H1 (cell line): ENCODE measurements around the gene NEU3. TPM values are rescaled to one million over a fixed set of nuclear protein-coding genes. Genes with fewer than 3 reads are reported as not detected.

Source experiments
- CTCF ChIA-PET: fragments of 300-600 bp; sonication (Branson Sonifier 250); formaldehyde crosslinking; loops from one replicate; lab custom pipeline; 2021; ENCODE audit not compliant: partially characterized antibody; lab: Charles Lee
- POLR2A ChIA-PET: fragments of 300-600 bp; sonication (Branson Sonifier 250); formaldehyde crosslinking; loops from one replicate; lab custom pipeline; 2021; ENCODE audit warnings: inconsistent platforms; ENCODE audit not compliant: partially characterized antibody; lab: Charles Lee
- DNase-seq, 2 experiments: peaks; one replicate each; pipeline versions ENCODE4 v3.0.0 to v3.0.0-alpha.2; 2010 to 2022; ENCODE audit warnings: low spot score in 2 of 2, low read depth in 1 of 2, mixed read lengths in 1 of 2
- FAIRE-seq: peaks from 2 replicates; lab custom pipeline; 2011; peaks lifted over from hg19 to GRCh38; lab: Jason Lieb, UNC
- H2AFZ ChIP-seq: 2 replicates; pipeline ENCODE4 v1.8.1; 2012; ENCODE audit warnings: low read length, inconsistent platforms
- H2AK5ac ChIP-seq: 2 replicates; pipeline ENCODE4 v1.6.1; 2013; ENCODE audit warnings: low read depth, low read length
- H2BK120ac ChIP-seq: replicated peaks from 2 replicates; pipeline ENCODE3; 2013; ENCODE audit warnings: low read depth, low read length, inconsistent platforms
- H2BK12ac ChIP-seq: 2 replicates; pipeline ENCODE4 v1.6.1; 2013; ENCODE audit warnings: low read depth, low read length
- H2BK15ac ChIP-seq: 2 replicates; pipeline ENCODE4 v1.6.1; 2013; ENCODE audit warnings: low read length
- H2BK20ac ChIP-seq: 2 replicates; pipeline ENCODE4 v1.6.1; 2013; ENCODE audit warnings: low read length
- H2BK5ac ChIP-seq: 2 replicates; pipeline ENCODE4 v1.6.1; 2013; ENCODE audit warnings: low read depth, low read length
- H3K14ac ChIP-seq: 2 replicates; pipeline ENCODE4 v1.6.1; 2013; ENCODE audit warnings: inconsistent platforms; ENCODE audit not compliant: insufficient read length
- H3K18ac ChIP-seq: 2 replicates; pipeline ENCODE4 v1.6.1; 2013; ENCODE audit warnings: low read length; ENCODE audit errors: extremely low read depth
- H3K23ac ChIP-seq: 2 replicates; pipeline ENCODE4 v1.6.1; 2013; ENCODE audit warnings: inconsistent platforms; ENCODE audit not compliant: insufficient read length
- H3K23me2 ChIP-seq: 2 replicates; pipeline ENCODE4 v1.6.1; 2013; ENCODE audit warnings: low read depth, low read length
- H3K27ac ChIP-seq: 2 replicates; pipeline ENCODE4 v1.6.1; 2011; ENCODE audit warnings: low read depth, low read length, inconsistent platforms
- H3K27me3 ChIP-seq, 4 experiments: replicated peaks in 1 of 4; 1 replicate in 1 of 4; 2 replicates in 3 of 4; pipeline versions ENCODE4 v1.6.1 to v1.8.1; 2011 to 2013; ENCODE audit warnings: low read length in 3 of 4, mild to moderate bottlenecking in 3 of 4, inconsistent platforms in 2 of 4, mixed read lengths in 2 of 4, moderate library complexity in 1 of 4; ENCODE audit not compliant: control insufficient read depth in 3 of 4, insufficient read depth in 3 of 4; ENCODE audit errors: extremely low read depth in 1 of 4
- H3K36me3 ChIP-seq, 4 experiments: 2 replicates each; pipeline versions ENCODE4 v1.6.1 to v1.8.1; 2011 to 2013; ENCODE audit warnings: mild to moderate bottlenecking in 4 of 4, low read length in 3 of 4, moderate library complexity in 2 of 4, control low read depth in 1 of 4, inconsistent platforms in 1 of 4; ENCODE audit not compliant: insufficient read depth in 4 of 4, control insufficient read depth in 2 of 4
- H3K4ac ChIP-seq: replicated peaks from 2 replicates; pipeline ENCODE3; 2013; ENCODE audit warnings: low read length, low read depth, mixed read lengths, inconsistent platforms; ENCODE audit not compliant: insufficient read length
- H3K4me1 ChIP-seq, 4 experiments: replicated peaks in 1 of 4; 1 replicate in 1 of 4; 2 replicates in 3 of 4; pipeline versions ENCODE4 v1.6.1 to v1.8.1; 2011 to 2013; ENCODE audit warnings: low read length in 3 of 4, inconsistent platforms in 2 of 4, mixed read lengths in 1 of 4; ENCODE audit not compliant: insufficient read depth in 4 of 4, control insufficient read depth in 3 of 4
- H3K4me2 ChIP-seq, 2 experiments: 2 replicates each; pipeline versions ENCODE4 v1.6.1 to v1.8.1; 2011 to 2013; ENCODE audit warnings: low read depth in 2 of 2, low read length in 2 of 2, control low read depth in 1 of 2, inconsistent platforms in 1 of 2, mild to moderate bottlenecking in 1 of 2; ENCODE audit not compliant: insufficient read depth in 1 of 2
- H3K4me3 ChIP-seq, 4 experiments: fragments of 200-600, 300-600 bp in 1 of 4; sonication (generic), shearing (Covaris generic), sonication (Bioruptor Twin) in 1 of 4; 2 replicates each; pipeline versions ENCODE4 v1.5.1 to v1.8.1; 2011 to 2016; ENCODE audit warnings: low read length in 4 of 4, low read depth in 3 of 4, control low read depth in 2 of 4, inconsistent platforms in 2 of 4, mild to moderate bottlenecking in 2 of 4, mixed read lengths in 1 of 4, moderate library complexity in 1 of 4; ENCODE audit not compliant: insufficient read depth in 2 of 4; ENCODE audit errors: extremely low read depth in 1 of 4
- H3K56ac ChIP-seq: replicated peaks from 2 replicates; pipeline ENCODE3; 2013; ENCODE audit warnings: low read depth, mild to moderate bottlenecking, mixed read lengths, low read length, inconsistent platforms; ENCODE audit not compliant: insufficient read length
- H3K79me1 ChIP-seq: 2 replicates; pipeline ENCODE4 v1.6.1; 2013; ENCODE audit warnings: low read depth, low read length, control low read depth
- H3K79me2 ChIP-seq, 2 experiments: 2 replicates each; pipeline versions ENCODE4 v1.6.1 to v1.8.1; 2012 to 2013; ENCODE audit warnings: low read length in 2 of 2, mild to moderate bottlenecking in 2 of 2, inconsistent platforms in 1 of 2; ENCODE audit not compliant: insufficient read depth in 2 of 2, control insufficient read depth in 1 of 2
- H3K9ac ChIP-seq, 4 experiments: replicated peaks in 1 of 4; 1 replicate in 1 of 4; 2 replicates in 3 of 4; pipeline versions ENCODE4 v1.6.1 to v1.8.1; 2011 to 2013; ENCODE audit warnings: low read depth in 3 of 4, low read length in 3 of 4, control low read depth in 2 of 4, mild to moderate bottlenecking in 2 of 4, moderate library complexity in 2 of 4, inconsistent platforms in 1 of 4; ENCODE audit errors: extremely low read depth in 1 of 4
- H3K9me3 ChIP-seq, 2 experiments: 2 replicates each; pipeline versions ENCODE4 v1.6.1 to v1.8.1; 2012 to 2013; ENCODE audit warnings: mild to moderate bottlenecking in 2 of 2, moderate library complexity in 2 of 2, control low read depth in 1 of 2, inconsistent platforms in 1 of 2, low read depth in 1 of 2, low read length in 1 of 2, mixed read lengths in 1 of 2; ENCODE audit not compliant: insufficient read depth in 2 of 2
- H4K20me1 ChIP-seq, 2 experiments: replicated peaks in 1 of 2; 2 replicates each; pipeline versions ENCODE3 to v1.8.1; 2011 to 2013; ENCODE audit warnings: inconsistent platforms in 2 of 2, low read length in 2 of 2, mild to moderate bottlenecking in 1 of 2; ENCODE audit not compliant: insufficient read depth in 2 of 2, control insufficient read depth in 1 of 2
- H4K5ac ChIP-seq: 2 replicates; pipeline ENCODE4 v1.6.1; 2013; ENCODE audit warnings: low read length, low read depth, mixed read lengths, inconsistent platforms; ENCODE audit not compliant: insufficient read length
- H4K8ac ChIP-seq: 2 replicates; pipeline ENCODE4 v1.8.0; 2013; ENCODE audit warnings: mild to moderate bottlenecking, moderate library complexity, low read length, inconsistent platforms; ENCODE audit not compliant: insufficient read depth; ENCODE audit errors: extremely low read depth
- H4K91ac ChIP-seq: replicated peaks from 2 replicates; pipeline ENCODE3; 2013; ENCODE audit warnings: low read length, mixed read lengths, inconsistent platforms; ENCODE audit not compliant: insufficient read length
- CBX8 ChIP-seq: fragments of 300-800, 300-1000 bp; sonication (generic); IDR thresholded peaks from 2 replicates; pipeline ENCODE4 v1.7.1; 2016; ENCODE audit warnings: low read depth, low read length, borderline replicate concordance
- CTCF ChIP-seq, 3 experiments: IDR thresholded peaks; 1 replicate in 2 of 3; 2 replicates in 1 of 3; pipeline versions ENCODE4 v1.5.1 to v1.6.1; 2011; ENCODE audit warnings: low read length in 3 of 3, mild to moderate bottlenecking in 3 of 3, inconsistent platforms in 2 of 3, low read depth in 1 of 3, moderate library complexity in 1 of 3; ENCODE audit not compliant: insufficient read depth in 1 of 3; ENCODE audit errors: control extremely low read depth in 1 of 3
- EGR1 ChIP-seq: IDR thresholded peaks from 2 replicates; pipeline ENCODE4 v1.6.1; 2011; ENCODE audit warnings: low read depth, low read length, borderline replicate concordance
- JUN ChIP-seq: IDR thresholded peaks from 2 replicates; pipeline ENCODE4 v1.6.1; 2011; ENCODE audit warnings: low read depth, mild to moderate bottlenecking, improper control_type of control experiment, low read length
- KDM5A ChIP-seq: fragments of 200-600 bp; IDR thresholded peaks from 2 replicates; pipeline ENCODE4 v1.7.1; 2012; ENCODE audit warnings: mild to moderate bottlenecking, low read length, inconsistent platforms, mixed read lengths
- POLR2A ChIP-seq, 2 experiments: IDR thresholded peaks; 1 replicate in 1 of 2; 2 replicates in 1 of 2; pipeline ENCODE4 v1.6.1; 2011; ENCODE audit warnings: low read depth in 2 of 2, low read length in 2 of 2, mild to moderate bottlenecking in 2 of 2; ENCODE audit errors: control extremely low read depth in 1 of 2
- POLR2AphosphoS5 ChIP-seq: IDR thresholded peaks from 2 replicates; pipeline ENCODE4 v1.6.1; 2011; ENCODE audit warnings: low read depth, low read length
- TBP ChIP-seq: IDR thresholded peaks from 2 replicates; pipeline ENCODE4 v1.6.1; 2011; ENCODE audit warnings: low read depth, low read length, improper control_type of control experiment
- TEAD4 ChIP-seq: IDR thresholded peaks from 2 replicates; pipeline ENCODE4 v1.6.1; 2012; ENCODE audit warnings: low read depth, low read length, inconsistent platforms, mixed read lengths
- YY1 ChIP-seq: IDR thresholded peaks from 2 replicates; pipeline ENCODE4 v1.6.1; 2011; ENCODE audit warnings: low read depth, mild to moderate bottlenecking, low read length
- WGBS, 2 experiments: shearing (Covaris generic) in 1 of 2; methylation state at CpG; one replicate each; pipeline versions ENCODE4 v1.1.6 to v1.1.7; 2013 to 2015; ENCODE audit warnings: low lambda C conversion rate in 2 of 2, mixed read lengths in 2 of 2, inconsistent platforms in 1 of 2, low coverage in 1 of 2, missing lambda C conversion rate in 1 of 2; ENCODE audit not compliant: insufficient replicate concordance in 2 of 2, insufficient coverage in 1 of 2, insufficient read length in 1 of 2; ENCODE audit errors: extremely low coverage in 1 of 2, missing lambda C conversion rate in 1 of 2; 5-methylcytosine and 5-hydroxymethylcytosine counted together
- polyA plus RNA-seq, 7 experiments: library from polyadenylated mRNA; depleted of rRNA in 3 of 7; stranded (reverse) in 5 of 7; unstranded in 2 of 7; fragments of >200 nt in 5 of 7; fragments of 200-250 nt in 2 of 7; gene quantifications; 1 replicate in 5 of 7; 2 replicates in 1 of 7; 4 replicates in 1 of 7; pipeline versions ENCODE4 v1.2.1 to v1.2.3, GENCODE V29; 2011 to 2013; ENCODE audit warnings: missing spikeins in 2 of 7, mixed read lengths in 2 of 7
- total RNA-seq: library from RNA; stranded (reverse); fragmentation: NEBNext Ultra II Directional; extraction: Animal tissue kit (Norgen Biotek cat#: 25700); gene quantifications from 2 replicates; pipeline ENCODE4 v1.2.1, GENCODE V29; 2021

NEU3 gene
- total and polyA plus RNA-seq, 2 of the 8 experiments (the other 6 are each of a cell fraction or from before 2014, with no cell fraction given): 8.9 to 15.6 TPM

- H3K9ac ChIP-seq: no peak overlapping the region
- H2AK5ac ChIP-seq: no peak overlapping the region
- no peak overlapping the region for H3K4me2 ChIP-seq
- no peak overlapping the region for H2AFZ ChIP-seq
- H4K5ac ChIP-seq: no peak overlapping the region
- 0 out of 7 replicates have a peak, but pooled peaks cover 0 to 2% (median 0%) of the 10 kb centered on the region in 4 experiments for H3K4me1 ChIP-seq
- H2BK15ac ChIP-seq: no peak overlapping the region; the same call in none of the 2 replicates
- no peak overlapping the region for H3K14ac ChIP-seq
- H4K20me1 ChIP-seq: no peaks in the 10 kb centered on the region
- H2BK12ac ChIP-seq: no peak overlapping the region
- FAIRE-seq (no peak), DNase-seq (peak; percentile 39 to 93)
- H3K56ac ChIP-seq: no peak overlapping the region
- H3K9me3 ChIP-seq: no peaks in the 10 kb centered on the region
- H3K4me3 ChIP-seq: no peak overlapping the region
- no peak overlapping the region for H4K8ac ChIP-seq
- no peaks in the 10 kb centered on the region for H3K27me3 ChIP-seq
- H3K23ac ChIP-seq: no peak overlapping the region
- no peaks in the 10 kb centered on the region for H3K36me3 ChIP-seq
- H3K79me1 ChIP-seq: no peaks in the 10 kb centered on the region
- no peaks in the 10 kb centered on the region for H3K79me2 ChIP-seq
- H3K27ac ChIP-seq: no peak overlapping the region
- no peak overlapping the region for H2BK20ac ChIP-seq
- POLR2A ChIA-PET: interaction anchor here (1.6 kb wide), 1 partner anchor 43 kb away, joined by 4 read pairs; the partner anchor contains the start of gene NEU3
- no peak overlapping the region for H2BK5ac ChIP-seq
- H3K18ac ChIP-seq: no peak overlapping the region
- H3K4ac ChIP-seq: no peak overlapping the region
- H4K91ac ChIP-seq: no peak overlapping the region
- no peak overlapping the region for H2BK120ac ChIP-seq
- CTCF ChIA-PET: interaction anchor here (0.6 to 8.9 kb wide), 33 partner anchors 9 to 619 kb away, joined by 3 to 108 read pairs (median 4); no protein-coding TSS in a partner anchor
- 63% methylated on average over 8 of the region's 8 CpGs; no CpG with 5 or more reads in 1 of the 2 experiments for WGBS, 2 experiments
- H3K23me2 ChIP-seq: peaks cover 2% of the 10 kb centered on the region
- TF ChIP-seq YY1: peak; percentile 15; the same call in 1 of the 2 replicates
- TF ChIP-seq TEAD4: 0 out of 2 replicates have a peak, but pooled peaks have one; percentile 20
- peak; percentile 79 to 92 (median 81) for TF ChIP-seq CTCF (IDR thresholded peaks at IDR 0.05; ENCODE audit: control extremely low read depth in 1 of 3, insufficient read depth in 1 of 3, low read depth in 1 of 3, low read length in 3 of 3)
- TF ChIP-seq POLR2AphosphoS5: no peak
- no peak for TF ChIP-seq CBX8
- TF ChIP-seq POLR2A (IDR thresholded peaks at IDR 0.05; ENCODE audit: control extremely low read depth in 1 of 2, low read depth in 2 of 2, low read length in 2 of 2): no peak
- no peak for TF ChIP-seq KDM5A
- TF ChIP-seq TBP: no peak
- TF ChIP-seq EGR1: no peak
- no peak for TF ChIP-seq JUN
These were observed 43.2 kb downstream of the NEU3 start for GRCh38 chr11:75031771-75032549.
